ENCODE data around the gene C11orf98. TPM values are rescaled to one million over a fixed set of nuclear protein-coding genes. Genes with fewer than 3 reads are reported as not detected.

The C11orf98 gene
- total RNA-seq, 1 donor from 2014 or later: 73.6 TPM

- H3K4me1 Mint-ChIP-seq (ENCODE audit: low read depth, unreplicated experiment): peaks cover 10% of the 10 kb centered on the region
- H3K36me3 Mint-ChIP-seq (ENCODE audit: unreplicated experiment): no peaks in the 10 kb centered on the region
- peaks cover 13% of the 10 kb centered on the region for H3K9me3 Mint-ChIP-seq (ENCODE audit: unreplicated experiment)
- H3K27ac Mint-ChIP-seq (ENCODE audit: unreplicated experiment): peak overlapping the region; percentile 94
- peak overlapping the region; percentile 96 for H3K4me3 Mint-ChIP-seq (ENCODE audit: unreplicated experiment)
- DNase-seq: peak; percentile 50
- no peak for TF ChIP-seq CTCF (IDR thresholded peaks at IDR 0.05; ENCODE audit: partially characterized antibody, unreplicated experiment)
- peaks cover 4% of the 10 kb centered on the region for H3K27me3 Mint-ChIP-seq (ENCODE audit: unreplicated experiment)
Measured at GRCh38 chr11:62665599-62666258, 719 bp upstream of the C11orf98 start.

DNA sequence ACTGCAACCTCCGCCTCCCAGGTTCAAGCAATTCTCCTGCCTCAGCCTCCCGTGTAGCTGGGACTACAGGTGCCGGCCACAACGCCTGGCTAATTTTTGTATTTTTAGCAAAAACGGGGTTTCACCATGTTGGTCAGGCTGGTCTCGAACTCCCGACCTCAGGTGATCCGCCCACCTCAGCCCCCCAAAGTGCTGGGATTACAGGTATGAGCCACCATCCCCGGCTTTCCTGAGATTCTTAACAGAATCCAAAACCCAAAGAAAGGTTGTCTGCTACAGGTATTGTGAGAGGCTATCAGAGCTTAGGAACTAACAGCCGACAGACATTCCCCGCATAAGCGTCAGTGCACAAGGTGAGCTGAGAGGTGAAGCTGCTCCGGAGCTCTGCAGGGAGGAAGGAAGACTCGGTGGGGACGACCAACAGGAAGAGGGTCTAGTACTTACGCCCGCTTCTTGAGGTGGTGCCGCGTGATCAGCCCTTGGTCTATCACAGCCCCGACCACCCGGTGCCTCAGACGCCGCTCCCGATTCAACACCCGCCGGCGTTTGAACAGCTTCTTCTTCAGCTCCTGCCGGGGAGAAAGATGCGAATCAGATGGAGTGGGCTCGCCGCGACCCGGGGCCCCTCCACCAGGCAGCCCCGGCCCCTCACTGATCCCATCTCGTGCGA, 470 bp downstream of the C11orf98 start:
- peaks cover 7% of the 10 kb centered on the region for H3K4me1 Mint-ChIP-seq (ENCODE audit: low read depth, unreplicated experiment)
- H3K27me3 Mint-ChIP-seq (ENCODE audit: unreplicated experiment): peaks cover 4% of the 10 kb centered on the region
- no peak for TF ChIP-seq CTCF (IDR thresholded peaks at IDR 0.05; ENCODE audit: partially characterized antibody, unreplicated experiment)
- H3K36me3 Mint-ChIP-seq (ENCODE audit: unreplicated experiment): no peaks in the 10 kb centered on the region
- peak overlapping the region; percentile 64 for H3K27ac Mint-ChIP-seq (ENCODE audit: unreplicated experiment)
- H3K4me3 Mint-ChIP-seq (ENCODE audit: unreplicated experiment): peak overlapping the region; percentile 96
- H3K9me3 Mint-ChIP-seq (ENCODE audit: unreplicated experiment): peaks cover 13% of the 10 kb centered on the region
- DNase-seq: peak; percentile 73

- Mint-ChIP-seq H3K36me3 (ENCODE audit: unreplicated experiment) (no peaks in the 10 kb centered on the region), H3K27me3 (ENCODE audit: unreplicated experiment) (peaks cover 1% of the 10 kb centered on the region), H3K27ac (ENCODE audit: unreplicated experiment) (no peak overlapping the region), H3K9me3 (ENCODE audit: unreplicated experiment) (peaks cover 6% of the 10 kb centered on the region), H3K4me3 (ENCODE audit: unreplicated experiment) (no peak overlapping the region), H3K4me1 (ENCODE audit: low read depth, unreplicated experiment) (peaks cover 5% of the 10 kb centered on the region)
- no peak for TF ChIP-seq CTCF (IDR thresholded peaks at IDR 0.05; ENCODE audit: partially characterized antibody, unreplicated experiment)
- DNase-seq: no peak
Measured at GRCh38 chr11:62656796-62657429, 8.1 kb downstream of the C11orf98 start.

- TF ChIP-seq CTCF (IDR thresholded peaks at IDR 0.05; ENCODE audit: partially characterized antibody, unreplicated experiment): no peak
- peaks cover 6% of the 10 kb centered on the region for H3K9me3 Mint-ChIP-seq (ENCODE audit: unreplicated experiment)
- H3K27ac Mint-ChIP-seq (ENCODE audit: unreplicated experiment): no peak overlapping the region
- H3K4me1 Mint-ChIP-seq (ENCODE audit: low read depth, unreplicated experiment): peaks cover 5% of the 10 kb centered on the region
- no peak for DNase-seq
- H3K4me3 Mint-ChIP-seq (ENCODE audit: unreplicated experiment): no peak overlapping the region
- H3K36me3 Mint-ChIP-seq (ENCODE audit: unreplicated experiment): no peaks in the 10 kb centered on the region
- H3K27me3 Mint-ChIP-seq (ENCODE audit: unreplicated experiment): peaks cover 1% of the 10 kb centered on the region
Measured at GRCh38 chr11:62654297-62654696, 10.7 kb downstream of the C11orf98 start.
